C4-2B (cell line): ENCODE results near the gene SPOCD1.

Source experiments
- H3K27ac ChIP-seq: fragments of 450-650 bp; 2 replicates; pipeline ENCODE4 v1.5.1; 2017
- CTCF ChIP-seq: fragments of 450-650 bp; conservative IDR thresholded peaks from 2 replicates; pipeline ENCODE4 v1.5.1; 2017; ENCODE audit warnings: mild to moderate bottlenecking
- ZFX ChIP-seq: fragments of 450-650 bp; IDR thresholded peaks from 2 replicates; pipeline ENCODE4 v1.6.1; 2017

The SPOCD1 gene

GRCh38 chr1:31750858-31751510, 64.8 kb downstream of the SPOCD1 start:
- no peak overlapping the region for H3K27ac ChIP-seq
- TF ChIP-seq CTCF (no peak), ZFX (no peak)

- no peak overlapping the region for H3K27ac ChIP-seq
- TF ChIP-seq CTCF = no peak
- no peak for TF ChIP-seq ZFX
Measured at GRCh38 chr1:31749785-31750735, 65.8 kb downstream of the SPOCD1 start.

GRCh38 chr1:31748365-31748764, 67.5 kb downstream of the SPOCD1 start:
- TF ChIP-seq ZFX (no peak), CTCF (no peak)
- no peak overlapping the region for H3K27ac ChIP-seq

GRCh38 chr1:31747304-31747703, 68.5 kb downstream of the SPOCD1 start:
- H3K27ac ChIP-seq = no peak overlapping the region
- TF ChIP-seq CTCF (no peak), ZFX (no peak)

- no peak overlapping the region for H3K27ac ChIP-seq
- TF ChIP-seq CTCF (no peak), ZFX (no peak)
Measured at GRCh38 chr1:31746687-31747086, 69.1 kb downstream of the SPOCD1 start.

GRCh38 chr1:31745946-31746670, 69.7 kb downstream of the SPOCD1 start:
- H3K27ac ChIP-seq = no peak overlapping the region
- TF ChIP-seq CTCF = no peak
- no peak for TF ChIP-seq ZFX
